Putamen (tissue), 1 donor: Measurements from ENCODE around the gene PACRG.

Experiments used
- DNase-seq: peaks from one replicate; pipeline ENCODE4 v3.0.0-alpha.2; 2016; ENCODE audit warnings: low spot score

Gene PACRG

GRCh38 chr6:162864911-162865310, 137.1 kb downstream of the PACRG start:
- no peak for DNase-seq

GRCh38 chr6:162866656-162867055, 138.9 kb downstream of the PACRG start:
- DNase-seq = no peak

GRCh38 chr6:162868397-162868796, 140.6 kb downstream of the PACRG start:
- DNase-seq = no peak

GRCh38 chr6:162871966-162872365, 144.2 kb downstream of the PACRG start:
- DNase-seq = no peak

- DNase-seq = no peak
Measured at GRCh38 chr6:162873537-162873936, 145.8 kb downstream of the PACRG start.

GRCh38 chr6:162875070-162875469, 147.3 kb downstream of the PACRG start:
- no peak for DNase-seq

- no peak for DNase-seq
Measured at GRCh38 chr6:162882801-162883481, 155.2 kb downstream of the PACRG start.

GRCh38 chr6:162887981-162888689, 160.4 kb downstream of the PACRG start:
- no peak for DNase-seq

- DNase-seq = no peak
Measured at GRCh38 chr6:162889303-162889702, 161.5 kb downstream of the PACRG start.

GRCh38 chr6:162898011-162898410, 170.2 kb downstream of the PACRG start:
- no peak for DNase-seq

- no peak for DNase-seq
Measured at GRCh38 chr6:162899148-162899547, 171.4 kb downstream of the PACRG start.

GRCh38 chr6:162900503-162900902, 172.7 kb downstream of the PACRG start:
- DNase-seq = no peak

GRCh38 chr6:162904069-162904663, 176.4 kb downstream of the PACRG start:
- DNase-seq = no peak

GRCh38 chr6:162906479-162906878, 178.7 kb downstream of the PACRG start:
- DNase-seq = no peak

- DNase-seq = no peak
Measured at GRCh38 chr6:162907876-162908481, 180.2 kb downstream of the PACRG start.

GRCh38 chr6:162913206-162913605, 185.4 kb downstream of the PACRG start:
- DNase-seq = no peak

- DNase-seq = peak; percentile 9
Measured at GRCh38 chr6:162917506-162917905, 189.7 kb downstream of the PACRG start.

GRCh38 chr6:162921062-162921461, 193.3 kb downstream of the PACRG start:
- DNase-seq = no peak

- no peak for DNase-seq
Measured at GRCh38 chr6:162921510-162922040, 193.8 kb downstream of the PACRG start.

- DNase-seq = no peak
Measured at GRCh38 chr6:162922563-162923166, 194.9 kb downstream of the PACRG start.

GRCh38 chr6:162934844-162935243, 207.1 kb downstream of the PACRG start:
- DNase-seq = no peak

GRCh38 chr6:162940426-162940825, 212.7 kb downstream of the PACRG start:
- peak; percentile 18 for DNase-seq
